ENCODE data around the gene CACNA1E. TPM values are rescaled to one million over a fixed set of nuclear protein-coding genes. Genes with fewer than 3 reads are reported as not detected.

CACNA1E gene
- total RNA-seq, 4 donors from 2014 or later, result 0.03 to 0.05 TPM; not detected in 2

GRCh38 chr1:181469829-181470228 lies 13.5 kb upstream of the CACNA1E start:
- Histone ChIP-seq H3K36me3 (no peaks in the 10 kb centered on the region), H3K27ac (no peak overlapping the region), H3K4me1 (no peaks in the 10 kb centered on the region), H3K4me3 (no peak overlapping the region), H3K27me3 (peaks cover 0 to 4% (median 0%) of the 10 kb centered on the region in 3 donors), H3K9me3 (no peaks in the 10 kb centered on the region)
- in situ Hi-C loops (cut with MboI; ENCODE audit: low sequenced_read_pairs in 4 of 4) (loop anchor here in 3 of 4 donors (10.0 kb wide), 2 partner anchors 205 to 615 kb away; no protein-coding TSS in a partner anchor), intact Hi-C loops (cut with DNase I; ENCODE audit: low total_unique reads) (loop anchor here (10.0 kb wide), 2 partner anchors 65 to 585 kb away; no protein-coding TSS in a partner anchor)
- DNase-seq (no peak), ATAC-seq (no peak)
- TF ChIP-seq POLR2A (IDR thresholded peaks at IDR 0.05) (no peak), CTCF (IDR thresholded peaks at IDR 0.05 in 4 of 5, conservative IDR thresholded peaks at IDR 0.05 in 1 of 5) (no peak)

DNA sequence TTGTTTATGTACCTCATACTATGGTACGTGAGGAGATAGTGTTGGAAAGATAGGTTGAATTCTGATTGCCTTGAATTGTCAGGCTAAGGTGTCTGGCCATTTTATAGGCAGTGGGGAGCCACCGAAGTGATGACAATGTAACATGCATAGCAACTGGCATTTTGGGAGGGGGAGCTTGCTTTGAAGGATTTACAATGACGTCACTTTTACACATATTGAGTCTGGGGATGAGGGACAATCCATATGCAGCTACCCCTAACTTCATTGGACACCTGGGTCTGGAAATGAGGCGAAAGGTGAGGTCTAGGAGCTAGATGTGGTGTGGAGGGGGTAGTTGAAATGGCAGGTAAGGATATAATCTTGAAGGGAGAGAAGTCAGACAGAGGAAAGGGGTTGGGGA lies 7.7 kb upstream of the CACNA1E start:
- no peak for DNase-seq
- ATAC-seq, result no peak
- Histone ChIP-seq H3K9me3 (no peaks in the 10 kb centered on the region), H3K4me1 (no peaks in the 10 kb centered on the region), H3K4me3 (no peak overlapping the region), H3K27me3 (peaks cover 0 to 6% (median 0%) of the 10 kb centered on the region in 3 donors), H3K36me3 (no peaks in the 10 kb centered on the region), H3K27ac (no peak overlapping the region)
- intact Hi-C loops (cut with DNase I; ENCODE audit: low total_unique reads), result loop anchor here (10.0 kb wide), 1 partner anchor 579 kb away; no protein-coding TSS in a partner anchor
- TF ChIP-seq CTCF (IDR thresholded peaks at IDR 0.05 in 4 of 5, conservative IDR thresholded peaks at IDR 0.05 in 1 of 5) (no peak), POLR2A (IDR thresholded peaks at IDR 0.05) (no peak)
- in situ Hi-C loops (cut with MboI; ENCODE audit: low sequenced_read_pairs in 4 of 4), result loop anchor here (5.0 to 25.0 kb wide), 6 partner anchors 197 to 937 kb away; partner anchors contain the start of genes ZNF648 (in 3 of the 4) and TEDDM1 (in 1 of the 4)

DNA sequence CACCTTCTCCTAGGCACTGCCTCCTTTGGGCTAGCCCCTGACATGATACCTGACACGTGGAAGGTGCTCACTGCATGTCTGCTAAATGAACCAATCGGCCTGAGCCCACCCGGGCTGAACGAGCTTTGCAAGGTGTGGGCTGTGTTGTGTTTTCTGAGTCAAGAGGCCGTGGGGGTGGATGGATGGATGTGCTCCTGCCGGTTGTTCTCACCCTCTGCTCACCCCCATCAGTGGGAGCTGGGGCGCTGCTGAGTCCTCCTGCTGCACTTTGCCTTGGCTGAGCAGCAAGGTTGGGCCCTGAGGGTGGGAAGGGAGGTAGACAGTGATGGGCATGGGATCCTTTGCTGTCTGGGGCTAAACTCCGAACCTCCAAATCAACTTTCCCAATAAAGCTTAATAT lies 6.7 kb upstream of the CACNA1E start:
- in situ Hi-C loops (cut with MboI; ENCODE audit: low sequenced_read_pairs in 4 of 4) (loop anchor here (5.0 to 25.0 kb wide), 6 partner anchors 196 to 936 kb away; partner anchors contain the start of genes ZNF648 (in 3 of the 4) and TEDDM1 (in 1 of the 4)), intact Hi-C loops (cut with DNase I; ENCODE audit: low total_unique reads) (loop anchor here (10.0 kb wide), 1 partner anchor 578 kb away; no protein-coding TSS in a partner anchor)
- ATAC-seq (no peak), DNase-seq (no peak)
- Histone ChIP-seq H3K27ac (no peak overlapping the region), H3K9me3 (no peaks in the 10 kb centered on the region), H3K36me3 (no peaks in the 10 kb centered on the region), H3K27me3 (peaks cover 3 to 7% (median 4%) of the 10 kb centered on the region in 3 donors), H3K4me1 (no peaks in the 10 kb centered on the region), H3K4me3 (no peak overlapping the region)
- TF ChIP-seq POLR2A (IDR thresholded peaks at IDR 0.05) (no peak), CTCF (IDR thresholded peaks at IDR 0.05 in 4 of 5, conservative IDR thresholded peaks at IDR 0.05 in 1 of 5) (no peak)

DNA sequence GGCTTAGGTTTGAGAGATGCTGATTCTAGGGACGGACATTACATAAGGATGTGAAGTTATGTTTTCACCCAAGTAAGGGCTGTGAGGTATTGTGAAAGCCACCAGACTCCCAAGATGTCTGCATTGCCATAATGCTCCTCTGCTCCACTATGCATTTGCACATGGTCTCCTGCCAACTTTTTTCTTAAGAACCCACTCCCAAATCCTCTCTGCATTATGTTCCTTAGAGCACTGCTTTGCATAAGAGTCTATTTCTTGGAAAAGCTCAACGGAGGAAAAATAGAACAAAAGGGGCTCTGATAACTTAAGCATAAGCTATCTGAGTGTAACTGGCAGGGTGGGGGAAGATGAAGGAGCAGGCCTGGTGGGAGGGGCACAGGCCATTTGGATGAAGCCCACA lies 5.0 kb upstream of the CACNA1E start:
- DNase-seq, result no peak

More for the DNA sequence above, 5.0 kb upstream of the CACNA1E start:
- H3K9me3 ChIP-seq, result no peaks in the 10 kb centered on the region
- TF ChIP-seq POLR2A (IDR thresholded peaks at IDR 0.05), result no peak
- no peak for TF ChIP-seq CTCF (IDR thresholded peaks at IDR 0.05 in 4 of 5, conservative IDR thresholded peaks at IDR 0.05 in 1 of 5)
- H3K27me3 ChIP-seq, result peaks cover 20 to 22% (median 21%) of the 10 kb centered on the region in 3 donors
- H3K36me3 ChIP-seq, result no peaks in the 10 kb centered on the region
- H3K4me1 ChIP-seq, result no peaks in the 10 kb centered on the region
- in situ Hi-C loops (cut with MboI; ENCODE audit: low sequenced_read_pairs in 4 of 4) (loop anchor here (5.0 to 25.0 kb wide), 6 partner anchors 194 to 934 kb away; partner anchors contain the start of genes ZNF648 (in 3 of the 4) and TEDDM1 (in 1 of the 4)), intact Hi-C loops (cut with DNase I; ENCODE audit: low total_unique reads) (loop anchor here (2.0 to 10.0 kb wide), 2 partner anchors 576 to 602 kb away; no protein-coding TSS in a partner anchor)
- no peak for ATAC-seq
- H3K4me3 ChIP-seq, result no peak overlapping the region
- no peak overlapping the region for H3K27ac ChIP-seq

Data from gastrocnemius medialis (tissue), 4 donors.